Breast epithelium (tissue), 4 donors: ENCODE measurements around the gene OR9Q2. TPM values are rescaled to one million over a fixed set of nuclear protein-coding genes. Genes with fewer than 3 reads are reported as not detected.

Experiments
- DNase-seq, 2 donors: peaks; one replicate each; pipeline ENCODE4 v3.0.0-alpha.2; 2019; ENCODE audit warnings: low spot score in 2 of 2
- H3K27ac ChIP-seq, 2 donors: fragments of 200-600 bp; sonication (generic) in 1 of 2; one replicate each; pipeline ENCODE4 v1.5.1; 2016 to 2019; ENCODE audit warnings: mild to moderate bottlenecking in 1 of 2
- H3K27me3 ChIP-seq, 2 donors: fragments of 200-600 bp; sonication (generic) in 1 of 2; one replicate each; pipeline versions ENCODE4 v1.5.1 to v1.6.0; 2017 to 2019; ENCODE audit warnings: control low read depth in 1 of 2, mild to moderate bottlenecking in 1 of 2
- H3K36me3 ChIP-seq: fragments of 200-600 bp; one replicate; pipeline ENCODE4 v1.5.1; 2019
- H3K4me1 ChIP-seq, 2 donors: fragments of 200-600 bp; sonication (generic); one replicate each; pipeline ENCODE4 v1.5.1; 2016 to 2019; ENCODE audit warnings: control low read depth in 1 of 2
- H3K4me3 ChIP-seq, 3 donors: fragments of 200-600 bp; sonication (generic); 1 replicate in 2 of 3; 2 replicates in 1 of 3; pipeline ENCODE4 v1.5.1; 2016 to 2019; ENCODE audit warnings: mild to moderate bottlenecking in 3 of 3, moderate library complexity in 2 of 3
- H3K9me3 ChIP-seq, 2 donors: fragments of 200-600 bp; sonication (generic) in 1 of 2; one replicate each; pipeline ENCODE4 v1.5.1; 2016 to 2019; ENCODE audit warnings: control low read depth in 1 of 2
- CTCF ChIP-seq, 3 donors: fragments of 450-650 bp; IDR thresholded peaks; one replicate each; pipeline ENCODE4 v1.5.1; 2016 to 2017; ENCODE audit warnings: antibody characterized with exemption in 3 of 3, mild to moderate bottlenecking in 3 of 3, moderate library complexity in 3 of 3
- POLR2A ChIP-seq: fragments of 450-650 bp; IDR thresholded peaks from one replicate; pipeline ENCODE4 v1.6.1; 2016; ENCODE audit warnings: antibody characterized with exemption, mild to moderate bottlenecking, moderate library complexity
- POLR2AphosphoS5 ChIP-seq, 3 donors: sonication (generic); formaldehyde crosslinking; IDR thresholded peaks; one replicate each; pipeline ENCODE4 v1.6.1; 2017; ENCODE audit warnings: antibody characterized with exemption in 3 of 3
- intact Hi-C: fragments of 100-400 bp; cut with DNase I; formaldehyde crosslinking; loops from one replicate; pipeline ENCODE4 v1.15.1; 2023; ENCODE audit warnings: low total_unique reads
- total RNA-seq, 3 donors: library from RNA; depleted of rRNA; stranded (reverse); fragments of >200 nt; gene quantifications; one replicate each; pipeline ENCODE4 v1.1.0, GENCODE V29; 2016

Gene OR9Q2
- total RNA-seq, result not detected

- TF ChIP-seq POLR2A (no peak), POLR2AphosphoS5 (IDR thresholded peaks at IDR 0.05) (no peak), CTCF (IDR thresholded peaks at IDR 0.05) (no peak)
- H3K36me3 ChIP-seq, result no peaks in the 10 kb centered on the region
- no peak within 1 kb of the TSS for H3K4me3 ChIP-seq
- no peaks in the 10 kb centered on the region for H3K9me3 ChIP-seq
- no peak for DNase-seq
- no peaks in the 10 kb centered on the region for H3K27me3 ChIP-seq
- no peaks in the 10 kb centered on the region for H3K4me1 ChIP-seq
- intact Hi-C loops, result no loop called here
- H3K27ac ChIP-seq, result no peak within 1 kb of the TSS
These were observed at the start of gene OR9Q2 for GRCh38 chr11:58188770-58189169. OR9Q2 (plus strand) TSS chr11:58189070; CDS start chr11:58190491, 1,421 bp downstream.

- H3K27ac ChIP-seq, result no peak overlapping the region
- TF ChIP-seq POLR2A (no peak), POLR2AphosphoS5 (IDR thresholded peaks at IDR 0.05) (no peak), CTCF (IDR thresholded peaks at IDR 0.05) (no peak)
- H3K4me1 ChIP-seq, result no peaks in the 10 kb centered on the region
- no peaks in the 10 kb centered on the region for H3K9me3 ChIP-seq
- no peak overlapping the region for H3K4me3 ChIP-seq
- no peak for DNase-seq
- H3K27me3 ChIP-seq, result no peaks in the 10 kb centered on the region
- H3K36me3 ChIP-seq, result no peaks in the 10 kb centered on the region
- intact Hi-C loops, result no loop called here
These were observed 46.1 kb upstream of the OR9Q2 start for GRCh38 chr11:58142761-58143160.

GRCh38 chr11:58152781-58153180 lies 36.1 kb upstream of the OR9Q2 start:
- Histone ChIP-seq H3K4me3 (no peak overlapping the region), H3K27me3 (no peaks in the 10 kb centered on the region), H3K27ac (no peak overlapping the region), H3K9me3 (no peaks in the 10 kb centered on the region), H3K4me1 (no peaks in the 10 kb centered on the region), H3K36me3 (no peaks in the 10 kb centered on the region)
- TF ChIP-seq CTCF (IDR thresholded peaks at IDR 0.05) (no peak), POLR2AphosphoS5 (IDR thresholded peaks at IDR 0.05) (no peak), POLR2A (no peak)
- intact Hi-C loops, result no loop called here
- DNase-seq, result no peak

GRCh38 chr11:58164389-58164788 lies 24.5 kb upstream of the OR9Q2 start:
- Histone ChIP-seq H3K27me3 (no peaks in the 10 kb centered on the region), H3K4me3 (no peak overlapping the region), H3K27ac (no peak overlapping the region), H3K36me3 (no peaks in the 10 kb centered on the region), H3K4me1 (no peaks in the 10 kb centered on the region), H3K9me3 (no peaks in the 10 kb centered on the region)
- no peak for DNase-seq
- intact Hi-C loops, result no loop called here
- TF ChIP-seq POLR2AphosphoS5 (IDR thresholded peaks at IDR 0.05), result no peak
- TF ChIP-seq POLR2A, result no peak
- no peak for TF ChIP-seq CTCF (IDR thresholded peaks at IDR 0.05)

GRCh38 chr11:58164990-58165389 lies 23.9 kb upstream of the OR9Q2 start:
- H3K36me3 ChIP-seq, result no peaks in the 10 kb centered on the region
- no peak overlapping the region for H3K27ac ChIP-seq
- H3K9me3 ChIP-seq, result no peaks in the 10 kb centered on the region
- H3K27me3 ChIP-seq, result no peaks in the 10 kb centered on the region
- TF ChIP-seq POLR2A (no peak), POLR2AphosphoS5 (IDR thresholded peaks at IDR 0.05) (no peak), CTCF (IDR thresholded peaks at IDR 0.05) (no peak)
- intact Hi-C loops, result no loop called here
- no peak for DNase-seq
- no peak overlapping the region for H3K4me3 ChIP-seq
- no peaks in the 10 kb centered on the region for H3K4me1 ChIP-seq
